Suppressor macrophage treated with lipopolysaccharide for 1 hour (primary cell): ENCODE measurements around the gene CYFIP2.

Experiments
- DNase-seq, 3 donors: peaks; one replicate each; pipeline ENCODE4 v3.0.0-alpha.2; 2020 to 2022

CYFIP2 gene

DNA sequence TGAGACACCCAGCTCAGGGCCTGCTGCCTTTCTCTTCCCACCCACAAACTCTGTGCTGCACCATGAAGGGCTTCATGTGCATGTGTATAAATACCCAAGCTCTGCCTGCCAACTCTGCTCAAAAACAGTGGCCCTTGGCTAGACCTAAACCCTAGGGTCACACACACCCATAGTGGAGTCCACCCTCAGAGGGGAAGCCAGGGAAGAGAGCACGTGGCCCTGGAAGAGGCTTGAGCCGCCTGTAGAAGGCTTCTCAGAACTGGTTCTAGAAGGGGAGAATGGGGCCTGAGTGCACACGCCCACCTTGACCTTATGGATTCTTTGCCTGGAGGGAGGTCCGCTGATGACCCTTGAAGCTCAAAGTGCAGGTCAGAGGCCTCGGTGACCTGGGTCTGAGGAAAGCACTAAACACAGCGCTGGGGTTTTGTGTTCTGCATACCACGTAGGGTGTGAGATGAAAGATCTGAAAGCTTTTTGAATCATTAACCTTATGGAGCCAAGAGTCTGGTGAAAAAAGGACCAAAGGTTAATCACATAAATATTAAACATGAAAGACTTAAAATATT is 60.6 kb downstream of the CYFIP2 start:
- DNase-seq: no peak

DNA sequence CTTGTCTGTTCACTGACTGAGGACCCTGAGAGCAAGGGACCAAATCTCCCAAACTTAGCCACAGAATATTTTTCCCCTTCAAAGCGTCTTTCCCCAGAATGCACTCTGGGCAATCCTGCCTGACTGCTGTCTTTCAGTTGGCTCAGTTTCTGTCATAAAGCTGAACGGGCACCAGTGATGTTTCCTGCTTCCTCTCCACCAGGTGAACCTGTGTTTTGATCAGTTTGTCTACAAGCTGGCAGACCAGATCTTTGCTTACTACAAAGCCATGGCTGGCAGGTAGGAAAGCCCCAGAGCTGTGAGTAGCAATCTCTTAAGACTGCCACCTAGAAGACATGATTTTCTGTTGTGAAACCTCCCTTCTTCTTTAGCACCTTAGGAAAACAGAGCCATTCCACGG is 61.8 kb downstream of the CYFIP2 start:
- DNase-seq: no peak

- peak; percentile 87 to 92 (median 89) for DNase-seq
Observed at GRCh38 chr5:157328277-157328912, 62.5 kb downstream of the CYFIP2 start.

GRCh38 chr5:157331807-157332206 is 65.9 kb downstream of the CYFIP2 start:
- no peak for DNase-seq

DNA sequence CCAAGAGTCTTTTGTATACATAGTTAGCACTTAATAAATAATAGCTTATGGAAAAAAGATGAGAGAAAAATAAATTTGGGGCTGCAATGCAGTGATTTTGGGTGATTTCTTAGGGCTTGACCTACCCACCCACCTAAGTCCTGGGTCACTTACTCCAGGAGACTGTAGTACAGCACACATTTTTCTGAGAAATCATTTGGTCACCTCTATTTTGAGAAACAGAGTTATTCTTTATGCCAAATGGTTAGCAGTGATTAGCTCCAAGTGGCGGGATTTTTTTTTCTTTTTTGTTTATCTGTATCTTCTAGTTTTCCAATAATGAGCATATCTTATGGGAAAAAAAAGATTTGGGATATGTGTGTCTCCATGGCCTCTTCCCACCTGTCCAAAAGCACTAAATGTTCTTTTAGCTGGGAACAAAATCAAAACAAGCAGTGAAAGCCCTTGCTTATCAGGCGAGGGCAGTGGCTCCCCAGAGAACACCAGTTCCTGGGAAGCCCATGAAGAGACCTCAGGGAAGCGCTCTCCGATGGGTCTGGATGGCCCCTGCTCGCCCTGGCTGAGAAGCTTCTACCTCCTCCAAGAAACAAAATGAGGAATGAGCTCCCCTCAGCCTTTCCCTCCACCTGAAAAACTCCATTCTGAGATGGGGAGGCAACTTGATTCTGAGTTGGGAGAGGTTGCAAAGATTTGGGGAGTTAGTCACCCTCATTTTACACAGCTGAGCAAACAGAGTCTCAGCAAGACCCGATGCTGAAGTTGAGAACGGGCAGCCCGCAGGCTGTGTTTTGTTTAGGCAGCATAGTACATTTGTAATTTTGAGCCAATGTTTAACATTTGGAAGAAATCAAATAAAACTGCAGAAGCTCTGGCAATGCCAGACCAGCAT is 69.9 kb downstream of the CYFIP2 start:
- DNase-seq: no peak

GRCh38 chr5:157336423-157336744 is 70.5 kb downstream of the CYFIP2 start:
- no peak for DNase-seq

DNA sequence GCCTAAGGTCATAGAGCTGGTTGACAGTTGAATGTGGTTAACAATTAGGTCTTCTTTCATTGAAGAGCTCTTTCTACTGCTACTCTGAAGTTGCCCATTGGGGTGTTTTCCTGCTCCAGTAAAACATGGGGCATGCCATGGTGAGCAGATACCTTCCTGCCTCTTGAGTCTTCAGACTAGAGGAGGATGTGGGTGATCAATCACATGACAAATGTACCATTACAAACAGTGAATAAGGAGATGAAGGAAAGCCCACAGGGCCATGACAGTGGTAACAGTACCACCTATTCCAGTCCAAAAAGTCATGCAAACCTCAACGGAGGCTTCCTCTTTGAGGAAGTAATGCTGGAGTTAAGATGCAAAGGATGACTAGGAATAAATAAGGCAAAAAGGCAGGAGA is 73.5 kb downstream of the CYFIP2 start:
- DNase-seq: no peak

DNA sequence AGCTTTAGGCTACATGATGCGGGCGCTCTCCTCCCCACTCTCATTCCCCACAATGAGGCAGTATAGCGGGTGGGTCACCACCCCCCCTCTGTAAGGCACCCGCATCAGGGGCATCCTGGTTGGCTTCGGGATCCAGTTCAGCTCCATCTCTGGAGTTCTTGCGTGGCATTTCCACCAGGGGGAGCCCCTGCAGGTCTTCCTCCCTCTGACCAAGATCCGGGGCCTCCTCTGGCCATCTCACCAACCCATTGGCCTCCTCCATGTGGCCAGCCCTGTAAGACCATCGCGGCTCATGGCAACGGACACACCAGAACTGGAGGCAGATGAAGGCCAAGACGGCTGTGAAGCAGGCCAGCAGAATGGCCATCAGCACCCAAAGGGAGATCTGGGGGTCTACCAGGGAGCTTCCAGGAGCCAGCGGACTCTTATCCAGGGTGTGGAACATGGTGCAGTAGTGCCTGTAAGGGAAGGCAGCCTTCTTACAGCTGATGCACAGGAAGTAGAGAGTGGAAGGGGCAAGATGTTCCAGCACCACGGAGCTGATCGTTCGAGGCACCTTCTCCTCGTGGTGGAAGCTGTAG is 77.0 kb downstream of the CYFIP2 start:
- DNase-seq: peak; percentile 67 to 81 (median 69)

DNA sequence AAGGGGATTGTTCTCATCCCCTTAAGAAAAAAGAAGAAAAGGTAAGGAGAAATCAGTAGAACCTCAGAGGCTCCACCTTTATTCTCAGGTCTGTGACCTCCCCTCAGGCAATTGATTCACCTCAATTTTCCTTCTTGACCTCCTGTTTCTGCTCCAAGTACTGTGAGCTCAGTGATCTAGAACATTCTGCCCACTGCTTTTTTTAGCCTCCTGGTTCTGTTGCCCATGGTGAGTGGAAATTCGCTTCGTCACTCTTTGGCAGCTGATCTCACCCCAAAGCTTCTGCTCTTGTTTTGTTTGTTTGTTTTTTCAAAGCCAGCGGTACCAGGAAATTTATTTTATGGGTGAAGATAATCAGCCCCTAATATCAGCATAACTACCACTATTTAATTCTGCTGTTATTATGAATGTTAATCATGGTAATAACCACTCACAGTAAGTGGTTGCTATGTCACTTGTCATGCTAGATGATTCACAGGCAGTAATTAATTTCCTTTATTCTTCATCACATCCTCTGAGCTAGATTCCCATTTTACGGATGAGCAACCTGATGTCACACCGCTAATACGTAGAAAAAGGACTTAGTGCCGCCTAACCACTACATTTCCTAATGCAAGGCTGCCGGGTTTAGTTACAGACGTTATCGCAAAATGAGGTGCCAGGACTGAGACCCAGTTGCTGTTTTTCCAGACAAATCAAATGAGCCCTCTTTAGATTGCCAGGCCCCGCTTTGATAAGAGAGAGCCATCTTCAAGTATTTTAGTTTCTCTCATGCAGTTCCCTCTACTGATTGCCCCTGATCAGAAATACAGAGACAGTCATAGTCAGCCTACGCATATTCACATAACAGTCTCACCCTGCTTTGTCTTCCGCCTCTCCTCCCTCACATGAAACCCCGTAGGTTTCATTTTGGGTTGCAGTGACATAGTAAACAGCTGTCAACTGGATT is 78.2 kb downstream of the CYFIP2 start:
- no peak for DNase-seq

- no peak for DNase-seq
Observed at GRCh38 chr5:157345067-157345466, 79.1 kb downstream of the CYFIP2 start.

DNA sequence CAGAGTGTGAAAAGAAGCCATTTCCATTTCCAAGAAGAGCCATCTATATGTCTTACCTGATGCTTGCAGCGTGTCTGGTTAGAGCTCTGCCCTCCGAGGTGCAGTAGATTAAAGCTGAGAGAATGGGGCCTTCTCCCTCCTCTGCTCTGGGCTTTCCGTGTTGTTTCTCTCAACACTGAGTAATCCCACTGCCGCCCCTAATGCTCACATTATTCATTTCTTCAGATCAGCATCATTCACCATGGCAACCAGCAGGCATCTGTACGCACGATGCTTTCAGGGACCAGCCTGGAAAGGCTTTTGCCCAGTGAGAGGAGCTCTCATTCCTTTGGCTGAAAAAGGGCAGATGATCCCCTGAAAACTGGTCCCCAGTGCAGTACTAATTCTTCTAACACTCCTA is 79.6 kb downstream of the CYFIP2 start:
- DNase-seq: no peak

DNA sequence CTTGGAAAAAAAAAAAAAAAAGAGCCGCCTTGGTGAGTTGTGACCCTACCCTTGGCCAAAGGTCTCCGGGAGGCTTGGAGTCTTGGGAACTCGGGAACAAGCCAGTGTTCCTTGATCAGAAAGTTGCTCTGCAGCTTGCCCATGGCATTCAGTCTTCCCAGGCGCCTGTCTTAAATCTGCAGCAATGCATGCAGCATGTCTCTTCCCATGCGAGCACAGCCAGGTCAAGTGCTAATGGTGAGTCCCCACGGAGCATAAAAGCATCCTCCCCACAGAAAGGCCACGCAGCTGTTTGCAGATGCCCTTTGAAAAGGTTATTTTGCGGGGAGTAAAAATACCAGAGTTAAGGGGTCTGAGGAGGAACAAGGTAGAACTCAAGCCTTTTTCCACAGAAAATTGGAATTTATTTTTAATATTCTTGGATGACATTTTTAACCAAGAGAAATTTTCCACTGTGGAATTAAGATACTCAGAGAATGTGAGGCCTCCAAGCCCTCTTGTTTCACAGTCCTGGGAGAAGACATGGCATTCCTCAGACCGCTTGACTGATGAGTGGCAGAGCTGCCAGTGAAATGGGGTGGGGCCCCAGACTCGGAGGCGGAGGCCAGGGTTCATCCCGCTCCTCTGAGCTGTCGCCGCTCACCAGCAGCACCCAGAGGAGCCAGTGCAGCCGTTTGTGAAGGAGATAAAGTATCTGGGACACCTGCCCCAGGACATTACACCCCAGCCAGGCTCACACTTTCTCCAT is 81.6 kb downstream of the CYFIP2 start:
- DNase-seq: no peak

DNA sequence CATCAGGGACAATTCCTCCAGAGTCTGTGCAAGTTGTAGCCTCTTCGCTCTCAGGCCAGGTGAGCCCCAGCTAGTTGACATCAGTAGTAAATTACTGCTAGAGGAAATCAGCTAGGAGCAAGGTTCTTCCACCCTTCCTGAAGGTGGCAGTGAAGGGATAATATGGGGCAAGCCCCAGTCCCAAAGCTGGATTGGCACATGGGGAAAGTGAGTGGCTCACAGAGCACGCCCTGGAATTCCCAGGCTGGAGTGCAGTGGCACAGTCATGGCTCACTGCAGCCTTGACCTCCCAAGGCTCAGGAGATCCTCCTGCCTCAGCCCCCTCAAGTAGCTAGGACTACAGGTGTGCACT is 82.1 kb downstream of the CYFIP2 start:
- peak; percentile 5 to 22 (median 11) for DNase-seq

DNA sequence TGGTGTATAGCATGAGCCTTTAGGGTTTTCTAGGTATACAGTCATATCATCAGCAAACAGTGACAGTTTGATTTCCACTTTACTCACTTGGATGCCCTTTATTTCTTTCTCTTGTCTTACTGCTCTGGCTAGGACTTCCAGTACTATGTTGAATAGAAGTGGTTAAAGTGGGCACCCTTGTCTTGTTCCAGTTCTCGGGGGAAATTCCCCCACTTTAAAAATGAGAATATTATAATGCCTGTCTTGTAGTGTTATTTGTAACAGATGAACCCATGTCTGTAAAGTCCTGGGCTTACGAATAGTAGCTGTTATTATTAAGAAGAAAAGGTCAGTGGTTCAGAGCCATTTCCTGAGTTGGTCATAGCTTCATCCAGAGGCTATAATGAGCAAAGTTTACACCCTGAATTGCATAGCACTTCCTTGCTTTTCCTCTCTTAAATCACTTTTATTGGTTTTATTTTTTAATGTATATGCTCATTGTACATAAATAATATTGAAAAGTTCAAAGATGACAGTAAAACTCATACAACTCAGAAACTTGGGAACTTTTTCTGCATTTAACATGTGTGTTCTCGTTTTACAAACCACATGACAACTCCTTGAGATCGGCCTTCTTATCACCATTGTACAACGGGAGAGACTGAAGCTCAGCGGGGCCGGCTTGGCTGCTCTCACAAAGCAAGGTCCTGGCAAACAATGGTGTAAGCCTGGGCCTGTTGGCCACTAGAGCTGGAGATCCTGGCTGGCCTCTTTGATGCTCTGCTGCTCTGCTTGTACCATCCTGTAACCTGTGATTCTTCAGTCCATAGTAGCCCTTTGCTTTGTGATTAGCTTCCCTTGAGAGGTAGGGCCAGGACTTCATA is 85.2 kb downstream of the CYFIP2 start:
- no peak for DNase-seq

GRCh38 chr5:157351802-157352092 is 85.8 kb downstream of the CYFIP2 start:
- DNase-seq: no peak

- no peak for DNase-seq
Observed at GRCh38 chr5:157352756-157353340, 86.9 kb downstream of the CYFIP2 start.

DNA sequence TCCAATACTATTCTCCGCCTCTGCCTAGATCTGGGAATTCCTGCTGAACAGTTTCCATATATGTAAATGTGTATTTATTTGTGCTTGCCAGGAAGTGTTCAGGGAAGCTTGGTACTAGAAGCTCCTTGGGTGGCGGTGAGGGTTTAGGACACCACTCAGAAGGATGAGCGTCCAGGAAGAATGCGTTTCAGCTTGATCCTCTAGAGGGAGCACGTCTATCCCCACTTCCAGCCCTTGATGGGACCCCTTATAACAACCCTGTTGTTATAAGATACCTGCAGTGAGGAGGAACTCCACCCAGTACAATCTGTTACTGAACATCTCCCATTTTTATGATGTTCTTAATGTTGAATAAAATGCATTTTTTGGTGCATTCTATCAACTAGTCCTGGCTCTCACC is 88.9 kb downstream of the CYFIP2 start:
- DNase-seq: no peak

GRCh38 chr5:157356576-157356975 is 90.7 kb downstream of the CYFIP2 start:
- no peak for DNase-seq

DNA sequence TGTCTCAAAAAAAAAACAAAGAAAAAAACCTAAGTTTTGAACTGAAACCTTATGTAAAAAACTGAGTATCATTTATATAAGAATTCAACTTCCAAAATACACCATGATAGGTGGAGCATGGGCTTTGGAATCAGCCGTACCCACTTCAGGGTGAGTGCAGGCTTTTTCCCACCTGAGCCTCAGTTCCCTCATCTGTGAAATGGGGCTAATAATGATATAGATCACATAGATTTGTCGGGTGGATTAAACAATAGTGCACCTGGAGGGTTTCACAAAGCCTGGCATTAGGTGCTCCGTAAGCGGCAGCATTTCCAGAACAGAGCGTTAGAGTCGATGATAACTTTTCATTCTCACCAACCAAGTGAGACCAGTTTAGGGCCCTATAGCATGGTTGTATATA is 91.9 kb downstream of the CYFIP2 start:
- DNase-seq: no peak

- no peak for DNase-seq
Observed at GRCh38 chr5:157358871-157359270, 92.9 kb downstream of the CYFIP2 start.
